Amniotic stem cell (primary cell): Measurements from ENCODE around the gene ARFRP1.
"Not testable (repeated sequence)": the region's sequence is repeated elsewhere in the genome, so short reads cannot be mapped to it uniquely, and the experiment has no call there.

Source experiments
- DNase-seq: peaks from one replicate; lab custom pipeline; 2025; lab: John Stamatoyannopoulos, UW

The ARFRP1 gene

DNA sequence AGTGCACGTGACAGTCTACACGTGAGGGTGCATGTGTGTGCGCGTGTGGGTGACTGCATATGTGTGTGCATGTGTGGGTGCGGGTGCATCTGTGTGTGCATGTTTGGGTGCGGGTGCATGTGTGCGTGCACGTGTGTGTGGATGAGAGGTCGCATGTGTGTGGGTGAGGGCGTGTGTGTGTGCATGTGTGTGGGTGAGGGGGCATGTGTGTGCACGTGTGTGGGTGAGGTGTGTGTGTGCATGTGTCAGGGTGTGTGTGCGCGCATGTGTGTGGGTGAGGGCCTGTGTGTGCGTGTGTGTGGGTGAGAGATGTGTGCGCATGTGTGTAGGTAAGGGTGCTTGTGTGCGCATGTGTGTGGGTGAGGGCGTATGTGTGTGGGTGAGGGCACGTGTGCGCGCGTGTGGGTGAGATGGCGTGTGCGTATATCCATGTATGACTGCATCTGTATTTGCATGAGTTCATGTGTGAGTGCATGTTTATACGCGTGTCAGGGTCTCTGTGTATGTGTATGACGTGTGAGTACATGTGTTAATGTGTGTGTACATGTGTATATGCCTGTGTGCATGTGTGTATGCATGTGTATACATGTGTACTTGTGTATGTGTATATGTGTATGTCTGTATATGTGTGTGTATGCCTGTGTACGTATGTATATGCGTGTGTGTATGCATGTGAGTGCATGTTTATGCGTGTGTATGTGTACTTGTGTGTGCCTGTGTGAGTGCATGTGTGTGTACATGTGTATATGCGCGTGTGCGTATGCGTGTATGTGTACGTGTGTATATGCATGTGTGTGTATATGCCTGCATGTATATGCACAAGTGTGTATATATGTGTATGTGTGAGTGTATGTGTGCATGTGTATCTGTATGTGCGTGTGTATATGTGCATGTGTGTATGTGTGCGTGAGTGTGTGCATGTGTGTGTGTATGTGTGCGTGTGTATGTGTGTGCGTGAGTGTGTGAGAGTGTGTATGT lies 24.6 kb upstream of the ARFRP1 start:
- DNase-seq = no peak

DNA sequence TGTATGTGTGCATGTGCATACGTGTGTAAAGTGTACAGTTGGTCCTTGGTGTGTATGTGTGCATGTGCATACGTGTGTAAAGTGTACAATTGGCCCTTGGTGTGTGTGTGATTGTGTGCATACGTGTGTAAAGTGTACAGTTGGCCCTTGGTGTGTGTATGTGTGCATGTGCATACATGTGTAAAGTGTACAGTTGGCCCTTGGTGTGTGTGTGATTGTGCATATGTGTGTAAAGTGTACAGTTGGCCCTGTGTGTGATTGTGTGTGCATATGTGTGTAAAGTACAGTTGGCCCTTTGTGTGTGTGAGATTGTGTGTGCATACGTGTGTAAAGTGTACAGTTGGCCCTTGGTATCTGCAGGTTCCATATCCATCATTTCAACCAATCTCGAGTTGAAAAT lies 23.6 kb upstream of the ARFRP1 start:
- no peak for DNase-seq

DNA sequence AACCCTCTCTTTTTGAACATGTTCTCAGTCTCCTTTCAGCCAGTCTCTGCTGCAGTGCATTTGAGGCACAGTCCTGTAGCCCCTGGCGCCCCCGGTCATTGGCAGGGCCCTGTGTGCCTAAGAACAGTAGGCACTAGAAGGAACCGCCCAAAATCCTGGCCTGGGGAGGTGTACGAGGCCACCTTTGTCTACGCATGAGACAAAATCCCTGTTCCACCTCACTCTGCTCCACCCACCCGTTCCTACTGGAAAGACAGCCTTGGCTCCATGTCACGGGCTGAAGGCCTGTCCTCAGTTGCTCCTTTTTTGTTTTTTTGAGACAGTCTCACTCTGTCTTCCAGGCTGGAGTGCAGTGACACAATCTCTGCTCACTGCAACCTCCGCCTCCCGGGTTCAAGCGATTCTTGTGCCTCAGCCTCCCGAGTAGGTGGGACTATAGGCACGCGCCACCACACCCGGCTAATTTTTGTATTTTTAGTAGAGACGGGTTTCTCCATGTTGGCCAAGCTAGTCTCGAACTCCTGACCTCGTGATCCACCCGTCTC lies 22.5 kb upstream of the ARFRP1 start:
- not testable (repeated sequence) for DNase-seq

DNA sequence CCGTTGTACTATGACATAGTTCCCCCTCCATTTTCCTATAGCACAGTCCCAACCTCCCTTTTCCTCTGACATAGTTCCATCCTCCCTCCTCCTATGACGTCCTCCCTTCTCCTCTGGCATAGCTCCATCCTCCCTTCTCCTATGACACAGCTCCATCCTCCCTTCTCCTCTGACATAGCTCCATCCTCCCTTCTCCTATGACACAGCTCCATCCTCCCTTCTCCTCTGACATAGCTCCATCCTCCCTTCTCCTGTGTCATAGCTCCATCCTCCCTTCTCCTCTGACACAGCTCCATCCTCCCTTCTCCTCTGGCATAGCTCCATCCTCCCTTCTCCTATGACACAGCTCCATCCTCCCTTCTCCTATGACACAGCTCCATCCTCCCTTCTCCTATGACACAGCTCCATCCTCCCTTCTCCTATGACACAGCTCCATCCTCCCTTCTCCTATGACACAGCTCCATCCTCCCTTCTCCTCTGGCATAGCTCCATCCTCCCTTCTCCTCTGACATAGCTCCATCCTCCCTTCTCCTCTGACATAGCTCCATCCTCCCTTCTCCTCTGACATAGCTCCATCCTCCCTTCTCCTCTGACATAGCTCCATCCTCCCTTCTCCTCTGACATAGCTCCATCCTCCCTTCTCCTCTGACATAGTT lies 15.3 kb upstream of the ARFRP1 start:
- DNase-seq = not testable (repeated sequence)

DNA sequence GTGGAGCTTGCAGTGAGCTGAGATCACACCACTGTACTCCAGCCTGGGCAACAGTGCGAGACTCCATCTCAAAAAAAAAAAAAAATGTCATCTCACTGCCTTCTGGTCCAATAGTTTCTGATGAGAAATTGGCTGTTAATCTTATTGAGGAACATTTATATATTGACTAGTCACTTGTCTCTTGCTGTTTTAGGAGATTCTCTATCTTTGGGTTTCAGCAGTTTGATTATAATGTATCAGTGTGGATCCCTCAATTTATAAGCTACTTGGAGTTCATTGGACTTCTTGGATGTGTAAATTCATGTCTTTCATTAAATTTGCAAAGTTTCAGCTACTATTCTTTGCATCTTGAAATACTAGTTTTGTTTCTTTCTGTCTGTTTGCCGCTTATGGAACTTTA lies 11.2 kb upstream of the ARFRP1 start:
- no peak for DNase-seq

DNA sequence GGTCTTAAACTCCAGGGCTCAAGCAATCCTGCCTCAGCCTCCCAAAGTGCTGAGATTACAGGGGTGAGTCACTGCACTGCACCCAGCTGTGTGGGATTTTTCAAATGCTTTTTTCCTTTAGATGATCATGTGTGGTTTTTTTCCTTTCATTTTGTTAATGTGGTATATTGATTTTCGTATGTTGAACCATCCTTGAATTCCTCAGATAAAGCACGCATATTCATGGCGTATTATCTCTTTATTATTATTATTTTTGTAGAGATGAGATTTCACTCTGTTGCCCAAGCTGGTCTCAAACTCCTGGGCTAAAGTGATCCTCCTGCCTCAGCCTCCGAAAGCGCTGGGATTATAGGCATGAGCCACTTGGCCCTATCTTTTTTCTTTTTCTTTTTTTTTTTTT lies 7.1 kb upstream of the ARFRP1 start:
- no peak for DNase-seq

DNA sequence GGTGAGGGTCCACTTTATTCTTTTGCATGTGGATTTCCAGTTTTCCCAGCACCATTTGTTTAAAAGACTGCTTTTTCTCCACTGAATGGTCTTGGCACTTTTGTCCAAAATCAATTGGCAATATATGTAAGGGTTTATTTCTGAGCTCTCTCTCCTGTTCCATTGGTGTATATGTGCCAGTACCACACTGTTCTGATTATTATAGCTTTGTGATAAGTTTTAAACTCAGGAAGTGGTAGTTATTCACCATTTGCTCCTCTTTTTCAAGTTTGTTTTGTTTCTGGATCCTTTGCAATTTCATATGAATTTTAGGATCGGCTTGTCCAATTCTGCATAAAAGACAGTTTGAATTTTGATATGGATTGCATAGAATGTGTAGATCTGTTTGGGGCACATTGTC lies 4.4 kb upstream of the ARFRP1 start:
- DNase-seq = no peak

DNA sequence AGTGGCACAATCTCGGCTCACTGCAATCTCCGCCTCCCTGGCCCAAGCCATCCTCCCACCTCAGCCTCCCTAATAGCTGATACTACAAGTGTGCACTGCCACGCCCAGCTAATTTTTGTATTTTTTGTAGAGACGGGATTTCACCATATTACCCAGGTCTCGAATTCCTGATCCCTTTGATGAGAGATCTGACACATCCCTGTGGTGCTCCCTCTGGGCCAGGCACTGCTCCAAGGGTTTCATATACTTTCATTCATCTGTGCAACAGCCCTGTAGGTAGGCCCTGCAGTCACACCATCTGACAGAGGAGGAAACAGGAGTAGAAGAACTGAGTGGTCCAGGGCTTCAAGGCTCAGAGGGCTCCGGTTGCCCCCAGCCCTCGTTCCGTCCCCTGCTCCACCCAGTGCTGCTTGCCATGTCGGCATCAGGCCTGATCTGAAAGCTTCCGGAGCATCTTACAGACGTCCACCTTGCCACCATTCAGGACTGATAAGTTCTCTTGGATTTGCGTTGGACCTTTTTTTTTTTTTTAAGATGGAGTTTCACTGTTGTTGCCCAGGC lies 3.4 kb upstream of the ARFRP1 start:
- DNase-seq = no peak

DNA sequence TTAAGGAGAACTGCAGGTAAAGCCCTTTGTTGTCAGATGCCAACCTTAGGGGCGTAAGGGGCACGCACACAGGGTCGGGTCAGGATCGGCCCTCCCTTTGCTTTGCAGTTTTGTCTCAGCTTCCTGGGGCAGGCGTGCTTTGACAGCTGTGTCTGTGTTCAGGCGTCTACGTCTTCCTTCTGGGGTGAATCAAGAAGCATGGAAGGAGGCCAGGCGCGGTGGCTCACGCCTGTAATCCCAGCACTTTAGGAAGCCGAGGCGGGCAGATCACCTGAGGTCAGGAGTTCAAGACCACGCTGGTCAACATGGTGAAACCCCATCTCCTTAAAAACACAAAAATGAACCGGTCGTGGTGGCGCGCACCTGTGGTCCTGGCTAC lies 1.4 kb upstream of the ARFRP1 start:
- no peak for DNase-seq

DNA sequence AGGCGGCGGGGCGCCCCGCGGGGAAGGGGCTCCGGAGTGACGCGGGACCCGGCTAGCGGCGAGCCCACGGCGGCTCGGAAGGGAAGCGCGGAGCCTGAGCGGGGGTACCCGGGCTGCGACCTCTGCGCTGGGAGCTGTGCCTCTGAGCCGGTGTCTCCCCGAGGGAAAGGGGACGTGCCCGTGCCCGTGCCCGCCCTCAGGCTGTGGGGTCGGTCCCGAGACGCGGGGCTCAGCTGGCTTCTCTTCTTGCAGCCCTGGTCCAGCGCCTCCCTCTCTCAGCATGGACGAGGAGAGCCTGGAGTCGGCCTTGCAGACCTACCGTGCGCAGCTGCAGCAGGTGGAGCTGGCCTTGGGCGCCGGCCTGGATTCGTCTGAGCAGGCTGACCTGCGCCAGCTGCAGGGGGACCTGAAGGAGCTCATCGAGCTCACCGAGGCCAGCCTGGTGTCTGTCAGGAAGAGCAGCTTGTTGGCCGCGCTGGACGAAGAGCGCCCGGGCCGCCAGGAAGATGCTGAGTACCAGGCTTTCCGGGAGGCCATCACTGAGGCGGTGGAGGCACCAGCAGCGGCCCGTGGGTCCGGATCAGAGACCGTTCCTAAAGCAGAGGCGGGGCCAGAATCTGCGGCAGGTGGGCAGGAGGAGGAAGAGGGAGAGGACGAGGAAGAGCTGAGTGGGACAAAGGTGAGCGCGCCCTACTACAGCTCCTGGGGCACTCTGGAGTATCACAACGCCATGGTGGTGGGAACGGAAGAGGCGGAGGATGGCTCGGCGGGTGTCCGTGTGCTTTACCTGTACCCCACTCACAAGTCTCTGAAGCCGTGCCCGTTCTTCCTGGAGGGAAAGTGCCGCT lies 749 bp upstream of the ARFRP1 start:
- DNase-seq = no peak

DNA sequence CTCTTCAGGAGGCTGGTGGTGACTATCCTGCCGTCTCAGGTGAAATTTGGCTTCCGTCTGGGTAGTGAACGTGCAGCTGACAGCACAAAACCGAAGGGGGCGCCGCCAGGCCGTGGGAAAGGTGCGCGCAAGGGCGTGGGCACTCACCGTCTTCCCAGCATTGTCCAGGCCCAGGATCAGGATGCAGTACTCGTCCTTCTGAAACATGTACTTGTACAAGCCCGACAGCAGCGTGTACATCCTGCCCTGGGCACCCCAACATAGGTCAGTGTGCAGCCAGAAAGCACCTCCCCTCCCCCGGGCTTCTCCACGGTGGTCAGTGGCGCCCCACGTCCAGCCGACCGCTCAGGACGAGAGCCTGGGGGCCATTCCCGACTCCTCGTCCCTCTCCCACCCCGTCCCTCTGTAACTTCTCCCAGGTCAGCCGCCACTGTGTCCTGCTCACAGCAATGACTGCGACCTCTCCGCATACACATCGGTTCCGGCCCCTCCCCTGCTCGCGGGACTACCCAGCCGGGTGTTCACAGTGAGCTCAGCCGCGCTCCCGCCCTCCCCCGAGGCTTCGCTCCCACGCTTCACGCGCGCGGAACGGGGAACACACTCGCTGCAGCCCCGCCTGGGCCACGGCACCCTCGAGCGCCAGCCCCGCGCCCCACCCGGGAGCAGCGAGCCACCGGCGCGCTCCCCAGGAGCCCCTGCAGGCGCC lies 771 bp downstream of the ARFRP1 start:
- DNase-seq = no peak

DNA sequence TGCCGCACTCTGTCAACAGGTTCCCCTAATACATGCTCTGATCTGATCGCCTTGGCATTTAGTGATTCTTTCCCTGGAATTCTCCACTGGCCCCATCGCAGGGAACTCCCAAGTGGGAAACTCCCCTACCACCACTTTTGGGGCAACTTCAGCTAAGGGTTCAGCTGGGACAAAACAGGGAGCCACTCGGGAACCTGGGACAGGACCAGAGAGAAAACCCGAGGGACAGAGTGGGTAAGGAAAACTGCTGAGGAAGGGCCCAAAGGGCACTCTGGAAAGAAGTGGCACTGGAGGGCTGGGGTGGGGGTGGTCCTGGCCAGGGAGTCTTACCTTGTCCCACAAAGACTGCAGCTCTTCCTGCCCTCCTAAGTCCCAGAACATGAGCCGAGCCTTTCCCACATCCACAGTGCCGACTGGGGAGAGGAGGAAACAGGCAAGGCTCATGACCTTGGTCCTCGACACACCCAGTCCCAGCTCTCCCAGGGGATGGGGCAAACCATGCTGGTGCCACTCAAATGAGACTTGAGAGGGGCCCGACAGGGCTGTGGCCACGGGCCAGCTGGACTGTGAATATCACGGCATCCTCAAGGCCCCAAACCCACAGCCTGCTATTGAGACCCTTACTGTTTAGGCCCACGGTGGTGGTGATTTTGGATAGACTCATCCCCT lies 1.6 kb downstream of the ARFRP1 start:
- DNase-seq = no peak

DNA sequence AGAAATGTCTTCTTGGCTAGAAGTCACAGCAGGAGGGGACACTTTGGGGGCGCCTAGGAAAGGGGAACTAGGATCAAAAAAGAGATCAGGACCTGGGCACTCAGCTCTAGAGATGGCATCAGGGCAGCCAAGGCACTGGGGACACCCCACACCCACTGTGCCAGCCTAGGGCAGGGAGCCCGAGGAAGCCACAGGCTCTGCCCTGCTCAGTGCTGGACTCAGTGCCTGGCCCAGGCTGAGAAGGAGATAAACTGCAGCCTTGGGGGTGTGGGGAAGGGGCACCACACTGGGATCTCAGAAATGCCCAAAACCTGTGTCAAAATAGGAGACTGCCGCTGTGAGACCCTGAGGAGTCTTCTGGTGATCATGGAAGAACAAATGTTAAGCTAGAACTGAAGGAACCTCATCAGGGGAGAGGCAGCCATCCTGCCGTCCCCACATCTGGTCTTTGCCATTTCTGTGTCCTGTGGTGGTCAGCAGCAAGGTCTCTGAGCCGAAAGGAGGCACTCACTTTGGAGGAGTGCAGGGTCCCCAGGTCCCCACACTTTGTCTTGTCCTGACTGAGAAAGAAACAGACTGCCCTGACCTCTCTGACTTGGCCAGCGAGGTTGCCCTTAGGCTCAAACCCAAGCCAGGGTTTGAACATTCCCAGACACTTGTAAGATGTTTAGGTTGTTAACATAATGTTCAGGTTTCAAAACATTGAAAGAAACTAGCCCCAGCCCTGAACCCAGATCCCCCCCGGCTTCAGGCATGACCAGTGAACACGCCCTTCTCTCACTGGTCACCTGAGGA lies 2.3 kb downstream of the ARFRP1 start:
- DNase-seq = no peak

DNA sequence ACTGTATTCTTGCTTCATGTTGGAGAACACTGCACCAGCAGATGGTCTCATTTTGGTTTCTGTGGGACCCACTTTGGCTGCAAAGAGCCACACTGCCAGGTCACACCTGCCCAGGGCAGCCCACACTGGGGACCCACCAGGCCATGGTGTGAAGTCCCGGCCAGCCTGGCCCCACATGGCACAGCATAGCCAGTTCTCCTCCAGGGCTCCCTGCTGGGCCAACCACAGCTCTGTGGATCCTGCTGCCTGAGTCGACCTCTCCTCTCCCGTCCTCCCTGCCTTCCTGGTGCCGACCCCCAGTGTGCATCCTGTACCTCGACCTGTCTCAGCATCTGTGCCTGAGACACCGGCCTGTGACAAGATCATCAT lies 3.0 kb downstream of the ARFRP1 start:
- no peak for DNase-seq

DNA sequence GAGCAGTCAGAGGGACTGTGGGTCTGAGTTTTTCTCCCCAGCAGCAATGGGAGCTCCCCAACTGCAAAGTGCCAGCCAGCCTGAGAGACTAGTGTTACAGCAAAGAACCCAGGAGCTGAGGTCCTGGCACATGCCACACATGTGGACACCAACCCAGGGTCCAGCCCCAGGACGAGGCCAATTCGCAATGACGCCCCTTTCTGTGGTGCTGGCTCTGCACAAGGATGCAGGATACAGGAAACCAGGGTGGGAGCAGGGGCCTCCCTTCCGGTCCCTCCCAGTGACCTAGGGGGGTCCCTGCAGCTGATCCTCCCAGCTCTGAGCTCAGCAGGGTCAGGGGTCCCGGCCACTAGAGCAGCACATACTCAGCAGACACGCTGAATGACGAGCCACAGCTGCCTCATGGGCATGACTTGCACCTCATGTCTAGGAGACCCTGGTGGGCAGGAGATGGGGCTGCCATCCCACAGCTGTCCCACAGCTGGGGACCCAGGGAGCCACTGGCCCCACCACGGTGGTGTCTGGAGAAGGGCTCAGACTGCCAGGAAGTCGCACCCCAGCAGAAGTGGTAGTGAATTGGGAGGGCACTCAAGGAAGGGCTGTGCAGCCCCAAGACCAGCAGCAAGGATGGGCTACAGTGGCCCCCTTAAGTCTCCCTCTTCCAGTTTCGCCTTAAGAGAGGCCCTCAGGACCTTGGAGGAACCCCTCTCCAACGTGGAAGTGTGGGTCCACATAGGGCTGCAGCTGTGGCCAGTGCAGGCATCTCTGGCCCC lies 3.6 kb downstream of the ARFRP1 start:
- no peak for DNase-seq

DNA sequence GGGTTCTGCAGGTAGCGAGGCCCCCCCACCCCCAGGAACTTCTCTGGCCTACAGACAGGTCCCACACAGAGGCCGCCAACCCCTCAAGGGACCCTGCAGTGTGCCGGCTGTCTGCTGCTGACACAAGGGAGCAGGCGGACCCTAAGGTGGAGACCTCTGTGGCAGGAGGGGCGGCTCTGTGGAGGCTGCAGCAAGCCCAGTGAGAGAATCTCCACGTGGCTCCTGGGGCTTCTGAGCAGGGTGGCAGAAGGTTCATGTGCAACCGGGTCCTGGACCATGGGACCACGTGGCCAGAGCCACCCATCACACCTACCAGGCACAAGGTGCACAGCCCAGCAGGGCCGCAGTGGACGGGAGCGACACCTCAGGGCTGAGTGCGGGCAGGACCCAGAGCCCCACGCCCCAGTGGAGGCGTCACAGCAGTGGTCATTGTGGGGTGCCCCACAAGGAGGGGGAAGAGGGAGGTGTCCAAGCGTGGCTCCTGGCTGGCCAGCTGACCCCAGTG lies 4.3 kb downstream of the ARFRP1 start:
- no peak for DNase-seq

DNA sequence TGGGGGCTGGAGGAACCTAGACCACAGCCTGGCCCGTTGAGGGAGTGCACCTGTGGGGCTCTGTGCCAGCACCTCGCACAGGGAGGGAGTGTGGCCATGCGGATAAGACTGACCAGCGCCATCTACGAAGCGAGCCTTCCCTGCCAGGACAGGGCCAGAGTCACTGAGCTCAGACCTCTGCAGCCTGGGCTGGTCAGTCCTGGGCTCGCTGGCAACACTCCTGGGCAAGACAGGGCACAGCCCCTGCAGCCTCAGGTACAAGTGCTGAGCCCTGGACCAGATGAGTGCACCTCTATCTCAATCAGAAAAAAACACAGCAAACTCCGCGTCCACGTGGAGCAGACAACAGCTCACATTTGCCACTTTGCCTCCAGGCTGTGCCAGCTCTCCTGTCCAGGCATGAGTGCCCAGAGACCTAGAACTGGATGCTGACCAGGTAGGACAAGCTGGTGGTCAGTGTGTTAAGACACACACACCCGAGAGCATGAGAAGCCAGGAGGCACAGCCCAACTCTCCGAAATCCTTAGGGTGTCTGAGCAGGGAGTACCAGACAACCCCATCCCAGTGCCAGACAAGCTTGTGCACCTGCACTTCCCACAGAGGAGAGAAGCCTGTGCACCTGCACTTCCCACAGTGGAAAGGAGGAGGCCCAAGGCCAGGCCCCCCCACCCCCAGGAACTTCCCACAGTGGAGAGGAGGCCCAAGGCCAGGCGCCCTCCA lies 4.9 kb downstream of the ARFRP1 start:
- no peak for DNase-seq

DNA sequence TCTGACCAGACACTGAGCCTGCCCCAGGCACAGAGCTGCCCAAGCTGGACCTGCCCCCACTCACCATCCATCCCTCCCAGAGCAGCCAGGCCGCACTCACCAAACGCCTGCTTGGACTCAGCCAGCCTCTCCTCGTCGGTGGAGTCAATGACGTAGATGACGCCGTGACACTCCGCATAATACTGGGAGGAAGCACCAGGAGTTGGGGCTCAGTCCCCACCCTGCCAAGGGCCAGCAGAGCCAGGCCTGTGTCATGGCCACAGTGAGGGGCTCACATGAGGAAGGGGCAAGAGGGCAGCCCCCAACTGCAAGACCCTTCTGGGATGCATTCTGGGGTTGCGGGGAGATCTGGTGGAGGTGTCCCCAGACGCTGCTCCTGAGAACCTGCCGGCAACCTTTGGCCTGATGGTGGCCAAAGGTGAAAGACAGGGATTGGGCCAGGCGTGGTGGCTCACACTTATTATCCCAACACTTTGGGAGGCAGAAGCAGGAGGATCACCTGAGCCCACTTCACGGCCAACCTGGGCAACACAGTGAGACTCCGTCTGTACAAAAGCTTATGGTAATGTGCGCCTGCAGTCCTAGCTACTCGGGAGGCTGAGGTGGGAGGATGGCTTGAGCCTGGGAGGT lies 5.6 kb downstream of the ARFRP1 start:
- DNase-seq = no peak
